ENCODE results near the gene FST. TPM values are rescaled to one million over a fixed set of nuclear protein-coding genes. Genes with fewer than 3 reads are reported as not detected.

The FST gene
- total RNA-seq, 1 experiment from 2014 or later, result not detected

DNA sequence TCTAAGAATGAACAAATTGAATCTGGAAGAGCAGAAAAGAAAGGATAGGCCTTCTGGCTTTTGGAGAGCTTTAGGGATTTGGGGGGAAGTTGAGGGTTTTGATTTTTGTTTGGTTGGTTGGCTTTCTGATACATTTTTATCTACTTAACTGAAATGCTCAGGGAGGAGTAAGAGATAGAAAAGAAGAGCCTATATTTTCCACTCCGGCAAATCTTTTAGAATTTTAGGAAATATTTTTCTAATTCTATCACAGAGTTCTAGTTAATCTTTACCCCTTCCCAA, 25.8 kb upstream of the FST start:
- no TSS peak for BruUV-seq (replicated peaks)
- no peak overlapping the region for H3K27ac ChIP-seq (ENCODE audit: low read depth, low read length, poor library complexity, severe bottlenecking)
- no peak for TF ChIP-seq CTCF (conservative IDR thresholded peaks at IDR 0.05; ENCODE audit: low read depth, low read length)
- TF ChIP-seq EZH2 (IDR thresholded peaks at IDR 0.05; ENCODE audit: borderline replicate concordance, low read depth, low read length, poor library complexity, severe bottlenecking), result no peak
- no peaks in the 10 kb centered on the region for H3K4me1 ChIP-seq (ENCODE audit: insufficient read depth, low read length, poor library complexity, severe bottlenecking)
- intact Hi-C loops (cut with micrococcal nuclease; ENCODE audit: unreplicated experiment), result no loop called here
- H3K4me3 ChIP-seq (ENCODE audit: low read depth, low read length, poor library complexity, severe bottlenecking), result no peak overlapping the region
- CTCF ChIA-PET, result no interaction called here
- no peak for DNase-seq (ENCODE audit: low spot score)
- no peaks in the 10 kb centered on the region for H3K36me3 ChIP-seq (ENCODE audit: insufficient read depth, low read length, poor library complexity, severe bottlenecking)
- POLR2A ChIA-PET (ENCODE audit: low non-redundant PET), result no interaction called here
- no peaks in the 10 kb centered on the region for H3K9me3 ChIP-seq (ENCODE audit: low read depth, low read length, poor library complexity, severe bottlenecking)
- peaks cover 8% of the 10 kb centered on the region for H3K27me3 ChIP-seq (replicated peaks; ENCODE audit: insufficient read depth, low read depth, low read length, poor library complexity)

DNA sequence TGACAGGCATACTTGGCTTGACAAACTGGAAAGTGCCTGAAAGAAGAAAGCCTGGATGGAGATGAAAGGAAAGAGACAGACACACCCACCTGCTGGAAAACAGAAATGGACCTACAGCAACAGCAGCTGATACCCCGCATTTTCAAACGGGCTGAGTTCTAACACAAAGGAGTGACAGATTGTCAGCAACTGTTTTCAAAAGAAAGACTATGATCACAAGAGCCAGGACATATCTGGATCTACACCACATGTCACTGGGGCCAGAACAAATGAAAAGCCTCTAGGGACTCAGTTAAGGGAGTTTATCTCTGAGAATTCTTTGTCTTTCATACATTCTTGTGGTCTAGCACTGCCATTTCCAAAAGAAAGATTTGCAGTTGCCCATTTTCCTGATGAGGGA, 24.1 kb upstream of the FST start:
- CTCF ChIA-PET, result no interaction called here

DNA sequence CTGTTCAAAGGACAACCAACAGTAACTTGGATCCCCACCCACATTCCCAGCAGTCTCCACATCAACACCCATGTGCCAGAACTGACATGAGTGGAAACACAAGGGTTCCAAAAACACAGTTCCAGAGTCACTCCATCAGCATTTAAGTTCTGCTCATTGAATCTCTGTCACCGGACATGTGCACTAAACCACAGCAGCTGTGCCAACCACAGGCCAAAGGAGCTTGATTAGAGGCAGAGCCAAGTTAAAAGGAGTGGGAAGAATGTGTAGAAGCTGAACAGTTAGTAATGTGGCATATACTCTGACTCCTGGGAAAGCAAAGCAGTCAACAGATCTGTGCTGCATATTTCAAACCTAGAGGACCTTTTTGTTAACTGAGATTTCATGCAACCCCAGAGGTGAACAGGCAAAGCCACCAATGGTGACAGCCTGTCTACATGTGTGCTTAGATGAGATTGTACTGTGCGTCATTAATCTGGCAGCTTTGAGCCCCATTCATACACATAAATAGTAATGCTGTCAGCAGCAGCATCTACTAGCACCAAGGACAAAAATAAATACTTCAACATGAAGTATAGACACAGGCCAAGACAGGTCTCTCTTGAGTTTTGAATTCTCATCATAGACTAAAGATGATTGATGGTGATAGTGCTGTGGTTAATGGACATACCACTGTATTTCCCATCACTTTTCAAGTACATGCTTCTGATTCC, 16.4 kb upstream of the FST start:
- DNase-seq (ENCODE audit: low spot score), result no peak
- peaks cover 12% of the 10 kb centered on the region for H3K27me3 ChIP-seq (replicated peaks; ENCODE audit: insufficient read depth, low read depth, low read length, poor library complexity)
- no TSS peak for BruUV-seq (replicated peaks)
- TF ChIP-seq EZH2 (IDR thresholded peaks at IDR 0.05; ENCODE audit: borderline replicate concordance, low read depth, low read length, poor library complexity, severe bottlenecking), result no peak
- TF ChIP-seq CTCF (conservative IDR thresholded peaks at IDR 0.05; ENCODE audit: low read depth, low read length), result no peak
- H3K36me3 ChIP-seq (ENCODE audit: insufficient read depth, low read length, poor library complexity, severe bottlenecking), result no peaks in the 10 kb centered on the region
- H3K9me3 ChIP-seq (ENCODE audit: low read depth, low read length, poor library complexity, severe bottlenecking), result no peaks in the 10 kb centered on the region
- no peak overlapping the region for H3K4me3 ChIP-seq (ENCODE audit: low read depth, low read length, poor library complexity, severe bottlenecking)
- intact Hi-C loops (cut with micrococcal nuclease; ENCODE audit: unreplicated experiment), result no loop called here
- H3K27ac ChIP-seq (ENCODE audit: low read depth, low read length, poor library complexity, severe bottlenecking), result no peak overlapping the region
- H3K4me1 ChIP-seq (ENCODE audit: insufficient read depth, low read length, poor library complexity, severe bottlenecking), result no peaks in the 10 kb centered on the region
- ChIA-PET CTCF (no interaction called here), POLR2A (ENCODE audit: low non-redundant PET) (no interaction called here)

More for the DNA sequence above, 24.1 kb upstream of the FST start:
- Histone ChIP-seq H3K4me3 (ENCODE audit: low read depth, low read length, poor library complexity, severe bottlenecking) (no peak overlapping the region), H3K27me3 (replicated peaks; ENCODE audit: insufficient read depth, low read depth, low read length, poor library complexity) (peaks cover 8% of the 10 kb centered on the region), H3K27ac (ENCODE audit: low read depth, low read length, poor library complexity, severe bottlenecking) (no peak overlapping the region), H3K36me3 (ENCODE audit: insufficient read depth, low read length, poor library complexity, severe bottlenecking) (no peaks in the 10 kb centered on the region), H3K4me1 (ENCODE audit: insufficient read depth, low read length, poor library complexity, severe bottlenecking) (no peaks in the 10 kb centered on the region), H3K9me3 (ENCODE audit: low read depth, low read length, poor library complexity, severe bottlenecking) (no peaks in the 10 kb centered on the region)
- BruUV-seq (replicated peaks), result no TSS peak
- TF ChIP-seq EZH2 (IDR thresholded peaks at IDR 0.05; ENCODE audit: borderline replicate concordance, low read depth, low read length, poor library complexity, severe bottlenecking), result no peak
- no peak for TF ChIP-seq CTCF (conservative IDR thresholded peaks at IDR 0.05; ENCODE audit: low read depth, low read length)
- POLR2A ChIA-PET (ENCODE audit: low non-redundant PET), result no interaction called here
- no peak for DNase-seq (ENCODE audit: low spot score)
- intact Hi-C loops (cut with micrococcal nuclease; ENCODE audit: unreplicated experiment), result no loop called here

Data from A673 (cell line).